K562 (cell line): ENCODE data around the gene ING1. TPM values are rescaled to one million over a fixed set of nuclear protein-coding genes. Genes with fewer than 3 reads are reported as not detected.

ENCODE experiments used
- ETS2 ChIP-seq: IDR thresholded peaks from 2 replicates; pipeline ENCODE4 v1.6.1; 2016; ENCODE audit warnings: borderline replicate concordance, missing genetic modification characterization, mild to moderate bottlenecking, moderate library complexity, missing compliant biosample characterization; ENCODE audit not compliant: poor library complexity, severe bottlenecking
- FIP1L1 ChIP-seq: fragments of 200-400 bp; formaldehyde crosslinking; IDR thresholded peaks from 2 replicates; pipeline ENCODE4 v1.6.1; 2018; ENCODE audit warnings: mild to moderate bottlenecking, low read depth, low read length; ENCODE audit not compliant: poor library complexity, severe bottlenecking
- GATAD2B ChIP-seq: fragments of 450-650 bp; IDR thresholded peaks from 2 replicates; pipeline ENCODE4 v1.6.1; 2017; ENCODE audit warnings: mild to moderate bottlenecking, borderline replicate concordance
- HCFC1 ChIP-seq: IDR thresholded peaks from 2 replicates; pipeline ENCODE4 v1.6.1; 2012; ENCODE audit warnings: low read depth, low read length, improper control_type of control experiment
- OTX1 ChIP-seq: fragments of 450-650 bp; formaldehyde crosslinking; IDR thresholded peaks from 2 replicates; pipeline ENCODE4 v1.4.0; 2022; ENCODE audit warnings: mild to moderate bottlenecking
- RHOXF2B ChIP-seq: fragments of 250-450 bp; sonication (Bioruptor Pico); conservative IDR thresholded peaks from 2 replicates; pipeline ENCODE4 v1.5.1; 2021
- SMARCE1 ChIP-seq: fragments of 450-650 bp; IDR thresholded peaks from 2 replicates; pipeline ENCODE4 v1.7.1; 2016; ENCODE audit warnings: mild to moderate bottlenecking
- SPI1 ChIP-seq: IDR thresholded peaks from 2 replicates; pipeline ENCODE4 v1.6.1; 2011; ENCODE audit warnings: low read depth, low read length, control low read depth, borderline replicate concordance
- TCFL5 ChIP-seq: fragments of 250-450 bp; sonication (Bioruptor Pico); conservative IDR thresholded peaks from 2 replicates; pipeline ENCODE4 v1.6.1; 2021; ENCODE audit warnings: mild to moderate bottlenecking, moderate library complexity, matching md5 sums
- THRAP3 ChIP-seq: fragments of 450-650 bp; IDR thresholded peaks from 2 replicates; pipeline ENCODE4 v1.6.1; 2016; ENCODE audit warnings: mild to moderate bottlenecking, inconsistent platforms, borderline replicate concordance
- ZNF239 ChIP-seq: fragments of 250-450 bp; sonication (Bioruptor Pico); IDR thresholded peaks from 2 replicates; pipeline ENCODE4 v1.4.0; 2020; ENCODE audit warnings: mild to moderate bottlenecking
- ZNF766 ChIP-seq: fragments of 200-800 bp; sonication (Bioruptor generic); conservative IDR thresholded peaks from 2 replicates; pipeline ENCODE4 v1.6.1; 2016; ENCODE audit warnings: missing genetic modification characterization, missing compliant biosample characterization
- polyA plus RNA-seq, 8 experiments: library from polyadenylated mRNA; depleted of rRNA in 4 of 8; stranded (reverse) in 5 of 8; unstranded in 3 of 8; fragments of >200 nt; fragmentation: Nextera tagmentation in 2 of 8; fragmentation: Illumina TruSeq in 1 of 8; extraction: Ambion mirVana in 2 of 8; extraction: Trizol in 1 of 8; gene quantifications; 2 replicates each; pipeline versions ENCODE4 v1.2.1 to v1.2.3, GENCODE V29; 2011 to 2014; ENCODE audit warnings: inconsistent platforms in 1 of 8, missing spikeins in 1 of 8
- total RNA-seq, 7 experiments: library from RNA; depleted of rRNA in 6 of 7; stranded (reverse); fragments of >200 nt in 6 of 7; fragmentation: Illumina TruSeq in 2 of 7; extraction: Trizol in 2 of 7; gene quantifications; 2 replicates each; pipeline versions ENCODE4 v1.2.1 to v1.2.3, GENCODE V29; 2011 to 2021; ENCODE audit warnings: low replicate concordance in 1 of 7
- TF ChIP-seq, protein P1 (sequence below): fragments of 200-600 bp; sonication (generic); IDR thresholded peaks from one replicate; pipeline ENCODE4 v1.6.1; 2012; ENCODE audit warnings: mild to moderate bottlenecking, low read depth, low read length, inconsistent platforms

Gene ING1
- total and polyA plus RNA-seq, 9 of the 15 experiments (the other 6 are each of a cell fraction or from before 2014, with no cell fraction given), result 1.0 to 20.1 (median 8.2) TPM

DNA sequence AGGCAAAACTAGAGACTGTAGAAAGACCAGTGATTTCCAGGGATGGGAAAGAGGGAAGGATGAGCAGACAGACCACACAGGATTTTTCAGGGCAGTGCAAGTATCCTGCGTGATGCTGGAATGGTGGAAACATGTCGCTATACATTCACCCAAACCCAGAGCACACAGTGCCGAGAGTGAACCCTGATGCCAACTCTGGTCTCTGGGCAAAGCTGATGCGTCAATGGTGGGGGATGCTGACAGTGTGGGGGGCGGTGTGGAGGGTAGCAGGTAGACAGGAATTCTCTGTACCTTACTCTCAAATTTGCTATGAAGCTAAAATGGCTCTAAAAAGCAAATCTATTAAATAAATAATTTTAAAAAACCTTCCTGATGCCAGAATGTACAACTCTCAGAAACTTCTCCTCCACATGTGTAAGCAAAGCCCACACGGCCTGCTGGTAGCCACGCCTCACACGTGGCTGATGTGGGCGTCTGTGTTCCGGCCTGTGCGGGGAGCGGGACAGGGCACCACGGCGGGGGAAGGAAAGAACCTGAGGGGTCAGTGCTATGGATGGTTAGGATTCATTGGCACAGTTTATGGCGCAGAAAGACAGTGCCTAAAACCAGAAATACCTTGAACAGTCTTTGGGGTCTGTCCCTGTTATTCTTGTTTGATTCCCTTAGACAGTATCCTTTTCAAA lies 31.5 kb upstream of the ING1 start (continued):
- TF ChIP-seq, protein P1, sequence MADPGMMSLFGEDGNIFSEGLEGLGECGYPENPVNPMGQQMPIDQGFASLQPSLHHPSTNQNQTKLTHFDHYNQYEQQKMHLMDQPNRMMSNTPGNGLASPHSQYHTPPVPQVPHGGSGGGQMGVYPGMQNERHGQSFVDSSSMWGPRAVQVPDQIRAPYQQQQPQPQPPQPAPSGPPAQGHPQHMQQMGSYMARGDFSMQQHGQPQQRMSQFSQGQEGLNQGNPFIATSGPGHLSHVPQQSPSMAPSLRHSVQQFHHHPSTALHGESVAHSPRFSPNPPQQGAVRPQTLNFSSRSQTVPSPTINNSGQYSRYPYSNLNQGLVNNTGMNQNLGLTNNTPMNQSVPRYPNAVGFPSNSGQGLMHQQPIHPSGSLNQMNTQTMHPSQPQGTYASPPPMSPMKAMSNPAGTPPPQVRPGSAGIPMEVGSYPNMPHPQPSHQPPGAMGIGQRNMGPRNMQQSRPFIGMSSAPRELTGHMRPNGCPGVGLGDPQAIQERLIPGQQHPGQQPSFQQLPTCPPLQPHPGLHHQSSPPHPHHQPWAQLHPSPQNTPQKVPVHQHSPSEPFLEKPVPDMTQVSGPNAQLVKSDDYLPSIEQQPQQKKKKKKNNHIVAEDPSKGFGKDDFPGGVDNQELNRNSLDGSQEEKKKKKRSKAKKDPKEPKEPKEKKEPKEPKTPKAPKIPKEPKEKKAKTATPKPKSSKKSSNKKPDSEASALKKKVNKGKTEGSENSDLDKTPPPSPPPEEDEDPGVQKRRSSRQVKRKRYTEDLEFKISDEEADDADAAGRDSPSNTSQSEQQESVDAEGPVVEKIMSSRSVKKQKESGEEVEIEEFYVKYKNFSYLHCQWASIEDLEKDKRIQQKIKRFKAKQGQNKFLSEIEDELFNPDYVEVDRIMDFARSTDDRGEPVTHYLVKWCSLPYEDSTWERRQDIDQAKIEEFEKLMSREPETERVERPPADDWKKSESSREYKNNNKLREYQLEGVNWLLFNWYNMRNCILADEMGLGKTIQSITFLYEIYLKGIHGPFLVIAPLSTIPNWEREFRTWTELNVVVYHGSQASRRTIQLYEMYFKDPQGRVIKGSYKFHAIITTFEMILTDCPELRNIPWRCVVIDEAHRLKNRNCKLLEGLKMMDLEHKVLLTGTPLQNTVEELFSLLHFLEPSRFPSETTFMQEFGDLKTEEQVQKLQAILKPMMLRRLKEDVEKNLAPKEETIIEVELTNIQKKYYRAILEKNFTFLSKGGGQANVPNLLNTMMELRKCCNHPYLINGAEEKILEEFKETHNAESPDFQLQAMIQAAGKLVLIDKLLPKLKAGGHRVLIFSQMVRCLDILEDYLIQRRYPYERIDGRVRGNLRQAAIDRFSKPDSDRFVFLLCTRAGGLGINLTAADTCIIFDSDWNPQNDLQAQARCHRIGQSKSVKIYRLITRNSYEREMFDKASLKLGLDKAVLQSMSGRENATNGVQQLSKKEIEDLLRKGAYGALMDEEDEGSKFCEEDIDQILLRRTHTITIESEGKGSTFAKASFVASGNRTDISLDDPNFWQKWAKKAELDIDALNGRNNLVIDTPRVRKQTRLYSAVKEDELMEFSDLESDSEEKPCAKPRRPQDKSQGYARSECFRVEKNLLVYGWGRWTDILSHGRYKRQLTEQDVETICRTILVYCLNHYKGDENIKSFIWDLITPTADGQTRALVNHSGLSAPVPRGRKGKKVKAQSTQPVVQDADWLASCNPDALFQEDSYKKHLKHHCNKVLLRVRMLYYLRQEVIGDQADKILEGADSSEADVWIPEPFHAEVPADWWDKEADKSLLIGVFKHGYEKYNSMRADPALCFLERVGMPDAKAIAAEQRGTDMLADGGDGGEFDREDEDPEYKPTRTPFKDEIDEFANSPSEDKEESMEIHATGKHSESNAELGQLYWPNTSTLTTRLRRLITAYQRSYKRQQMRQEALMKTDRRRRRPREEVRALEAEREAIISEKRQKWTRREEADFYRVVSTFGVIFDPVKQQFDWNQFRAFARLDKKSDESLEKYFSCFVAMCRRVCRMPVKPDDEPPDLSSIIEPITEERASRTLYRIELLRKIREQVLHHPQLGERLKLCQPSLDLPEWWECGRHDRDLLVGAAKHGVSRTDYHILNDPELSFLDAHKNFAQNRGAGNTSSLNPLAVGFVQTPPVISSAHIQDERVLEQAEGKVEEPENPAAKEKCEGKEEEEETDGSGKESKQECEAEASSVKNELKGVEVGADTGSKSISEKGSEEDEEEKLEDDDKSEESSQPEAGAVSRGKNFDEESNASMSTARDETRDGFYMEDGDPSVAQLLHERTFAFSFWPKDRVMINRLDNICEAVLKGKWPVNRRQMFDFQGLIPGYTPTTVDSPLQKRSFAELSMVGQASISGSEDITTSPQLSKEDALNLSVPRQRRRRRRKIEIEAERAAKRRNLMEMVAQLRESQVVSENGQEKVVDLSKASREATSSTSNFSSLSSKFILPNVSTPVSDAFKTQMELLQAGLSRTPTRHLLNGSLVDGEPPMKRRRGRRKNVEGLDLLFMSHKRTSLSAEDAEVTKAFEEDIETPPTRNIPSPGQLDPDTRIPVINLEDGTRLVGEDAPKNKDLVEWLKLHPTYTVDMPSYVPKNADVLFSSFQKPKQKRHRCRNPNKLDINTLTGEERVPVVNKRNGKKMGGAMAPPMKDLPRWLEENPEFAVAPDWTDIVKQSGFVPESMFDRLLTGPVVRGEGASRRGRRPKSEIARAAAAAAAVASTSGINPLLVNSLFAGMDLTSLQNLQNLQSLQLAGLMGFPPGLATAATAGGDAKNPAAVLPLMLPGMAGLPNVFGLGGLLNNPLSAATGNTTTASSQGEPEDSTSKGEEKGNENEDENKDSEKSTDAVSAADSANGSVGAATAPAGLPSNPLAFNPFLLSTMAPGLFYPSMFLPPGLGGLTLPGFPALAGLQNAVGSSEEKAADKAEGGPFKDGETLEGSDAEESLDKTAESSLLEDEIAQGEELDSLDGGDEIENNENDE, result no peak
- TF ChIP-seq ZNF239 (CRISPR knock-in tag) (no peak), SMARCE1 (no peak), THRAP3 (no peak), ZNF766 (no peak), SPI1 (no peak), ETS2 (tag) (no peak), OTX1 (CRISPR knock-in tag) (no peak), RHOXF2B (CRISPR knock-in tag) (no peak), HCFC1 (no peak), GATAD2B (no peak), FIP1L1 (no peak), TCFL5 (CRISPR knock-in tag) (no peak)
